HepG2 (cell line): ENCODE data around the gene PLCD4. TPM values are rescaled to one million over a fixed set of nuclear protein-coding genes. Genes with fewer than 3 reads are reported as not detected.

ENCODE experiments used
- AHR ChIP-seq: IDR thresholded peaks from 2 replicates; pipeline ENCODE4 v1.6.1; 2018; ENCODE audit warnings: missing genetic modification reagents, missing compliant biosample characterization
- CC2D1A ChIP-seq: sonication (generic); formaldehyde crosslinking; IDR thresholded peaks from 2 replicates; pipeline ENCODE4 v1.8.1; 2023; ENCODE audit warnings: mild to moderate bottlenecking, missing genetic modification reagents
- EZH2 ChIP-seq: conservative IDR thresholded peaks from 2 replicates; pipeline ENCODE4 v1.6.1; 2012; ENCODE audit warnings: mild to moderate bottlenecking, low read depth, low read length, moderate library complexity
- FOSL1 ChIP-seq: sonication (generic); formaldehyde crosslinking; IDR thresholded peaks from 2 replicates; pipeline ENCODE4 v1.9.0; 2021; ENCODE audit warnings: missing genetic modification reagents, borderline replicate concordance
- KDM1A ChIP-seq: IDR thresholded peaks from 2 replicates; pipeline ENCODE4 v1.6.1; 2016; ENCODE audit warnings: missing compliant biosample characterization
- NBN ChIP-seq: fragments of 450-650 bp; conservative IDR thresholded peaks from 2 replicates; pipeline ENCODE4 v1.6.1; 2017
- RELA ChIP-seq: sonication (generic); formaldehyde crosslinking; IDR thresholded peaks from 2 replicates; pipeline ENCODE4 v1.4.0; 2020; ENCODE audit warnings: missing genetic modification reagents
- SATB2 ChIP-seq: sonication (generic); formaldehyde crosslinking; IDR thresholded peaks from 2 replicates; pipeline ENCODE4 v1.5.0; 2020; ENCODE audit warnings: missing genetic modification reagents
- YEATS4 ChIP-seq: sonication (generic); formaldehyde crosslinking; IDR thresholded peaks from 2 replicates; pipeline ENCODE4 v1.4.0; 2020; ENCODE audit warnings: missing genetic modification reagents, borderline replicate concordance
- ZBTB1 ChIP-seq: sonication (generic); formaldehyde crosslinking; IDR thresholded peaks from 2 replicates; pipeline ENCODE4 v1.4.0; 2020; ENCODE audit warnings: missing genetic modification reagents, borderline replicate concordance
- ZNF207 ChIP-seq: fragments of 450-650 bp; IDR thresholded peaks from 2 replicates; pipeline ENCODE4 v1.6.1; 2016; ENCODE audit warnings: antibody characterized with exemption, borderline replicate concordance
- ZNF547 ChIP-seq: sonication (generic); formaldehyde crosslinking; IDR thresholded peaks from 2 replicates; pipeline ENCODE4 v1.5.1; 2020; ENCODE audit warnings: mild to moderate bottlenecking, missing genetic modification reagents
- ZNF652 ChIP-seq: IDR thresholded peaks from 2 replicates; pipeline ENCODE4 v1.6.1; 2016; ENCODE audit warnings: low read depth, borderline replicate concordance
- ZNF746 ChIP-seq: sonication (generic); formaldehyde crosslinking; IDR thresholded peaks from 2 replicates; pipeline ENCODE4 v1.8.0; 2022; ENCODE audit warnings: mild to moderate bottlenecking, missing genetic modification reagents
- ZNF776 ChIP-seq: sonication (generic); formaldehyde crosslinking; IDR thresholded peaks from 2 replicates; pipeline ENCODE4 v1.4.0; 2020; ENCODE audit warnings: mild to moderate bottlenecking, missing genetic modification reagents
- ZNF891 ChIP-seq: sonication (generic); formaldehyde crosslinking; IDR thresholded peaks from 2 replicates; pipeline ENCODE4 v1.5.0; 2020; ENCODE audit warnings: mild to moderate bottlenecking, missing genetic modification reagents
- ZSCAN29 ChIP-seq: sonication (generic); formaldehyde crosslinking; conservative IDR thresholded peaks from 2 replicates; pipeline ENCODE4 v1.4.0; 2020; ENCODE audit warnings: mild to moderate bottlenecking, missing genetic modification reagents
- polyA plus RNA-seq, 8 experiments: library from polyadenylated mRNA; depleted of rRNA in 3 of 8; stranded (reverse) in 7 of 8; unstranded in 1 of 8; fragments of >200 nt; fragmentation: Illumina TruSeq in 4 of 8; extraction: Trizol in 4 of 8; gene quantifications; 2 replicates each; pipeline versions ENCODE4 v1.2.1 to v1.2.3, GENCODE V29; 2011 to 2016; ENCODE audit warnings: low read depth in 4 of 8, missing spikeins in 1 of 8, mixed read lengths in 1 of 8; ENCODE audit not compliant: insufficient read depth in 1 of 8
- total RNA-seq, 5 experiments: library from RNA; depleted of rRNA; stranded (reverse); fragments of >200 nt; fragmentation: Illumina TruSeq; extraction: Trizol; gene quantifications; 2 replicates each; pipeline ENCODE4 v1.2.3, GENCODE V29; 2016; ENCODE audit warnings: low read depth in 1 of 5
- TF ChIP-seq, protein P1 (sequence below): sonication (generic); formaldehyde crosslinking; IDR thresholded peaks from 2 replicates; pipeline ENCODE4 v1.5.0; 2020; ENCODE audit warnings: missing genetic modification reagents, mild to moderate bottlenecking, borderline replicate concordance
- TF ChIP-seq, protein P2 (sequence below): sonication (generic); formaldehyde crosslinking; IDR thresholded peaks from 2 replicates; pipeline ENCODE4 v1.8.0; 2022; ENCODE audit warnings: missing genetic modification reagents, mild to moderate bottlenecking, inconsistent platforms, borderline replicate concordance
- TF ChIP-seq, protein P3 (sequence below): sonication (generic); formaldehyde crosslinking; IDR thresholded peaks from 2 replicates; pipeline ENCODE4 v1.9.0; 2021; ENCODE audit warnings: missing genetic modification reagents, borderline replicate concordance
- TF ChIP-seq, protein P4 (sequence below): sonication (generic); formaldehyde crosslinking; IDR thresholded peaks from 2 replicates; pipeline ENCODE4 v1.4.0; 2020; ENCODE audit warnings: missing genetic modification reagents, mild to moderate bottlenecking, borderline replicate concordance

The PLCD4 gene
- total and polyA plus RNA-seq, 2 of the 13 experiments (the other 11 are each of a cell fraction or from before 2014, with no cell fraction given), result 0.26 TPM; not detected in 1

DNA sequence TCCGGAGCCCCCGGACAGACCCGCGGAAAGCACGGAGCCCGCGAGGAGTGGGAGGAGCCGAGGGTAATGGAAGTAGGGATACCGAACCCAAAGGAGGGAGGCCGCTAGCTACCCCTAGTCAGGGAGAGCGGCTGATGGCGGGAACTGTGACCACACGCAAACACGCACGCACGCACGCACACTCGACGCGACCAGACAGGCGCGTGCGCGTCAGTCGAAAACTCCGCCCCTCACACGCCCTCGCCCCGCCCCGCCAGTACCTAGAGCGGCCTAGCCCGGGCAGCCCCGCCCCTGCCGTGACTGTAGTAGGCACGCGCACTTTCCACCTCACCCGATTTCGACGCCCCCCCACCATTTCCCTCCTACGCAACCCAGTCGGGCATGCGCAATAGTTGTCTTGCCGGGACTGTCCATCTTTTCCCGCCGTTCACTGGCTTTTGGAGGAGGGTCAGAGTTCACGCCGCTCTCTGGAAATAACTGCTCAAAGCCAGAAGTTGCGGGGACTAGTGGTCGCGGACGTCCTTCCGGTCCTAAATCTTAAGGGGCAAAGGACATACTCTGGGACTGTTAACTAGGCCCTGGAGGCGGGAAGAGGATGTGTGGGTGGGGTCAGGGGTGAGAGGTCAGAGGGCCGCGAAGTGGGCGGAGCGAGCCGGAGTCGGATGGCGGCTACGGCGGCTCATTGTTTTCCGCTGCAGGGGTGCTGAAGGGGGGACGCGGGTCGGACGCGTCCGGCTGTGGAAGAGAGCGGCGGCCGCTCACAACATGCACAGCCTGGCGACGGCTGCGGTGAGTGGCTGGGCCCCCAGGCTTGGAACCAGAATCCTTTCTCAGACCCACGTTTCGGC is 39.3 kb upstream of the PLCD4 start, which contains the start of the genes CNOT9 and USP37 (continued):
- TF ChIP-seq ZNF207 (no peak), AHR (peak; percentile 8), CC2D1A (no peak), RELA (CRISPR knock-in tag) (peak; percentile 80), ZBTB1 (no peak; the same call in 1 of the 2 replicates), SATB2 (peak; percentile 87), ZNF746 (CRISPR knock-in tag) (peak; percentile 89), ZNF891 (peak; percentile 89), FOSL1 (0 out of 2 replicates have a peak, but pooled peaks have one; percentile 31), ZNF547 (CRISPR knock-in tag) (peak; percentile 96), ZSCAN29 (peak; percentile 79; the same call in 1 of the 2 replicates), NBN (no peak), KDM1A (CRISPR knock-in tag) (peak; percentile 56; the same call in 1 of the 2 replicates), YEATS4 (CRISPR knock-in tag) (peak; percentile 69; the same call in 1 of the 2 replicates), ZNF652 (peak; percentile 23; the same call in 1 of the 2 replicates), EZH2 (no peak), ZNF776 (CRISPR knock-in tag) (peak; percentile 92)
- TF ChIP-seq, protein P1, sequence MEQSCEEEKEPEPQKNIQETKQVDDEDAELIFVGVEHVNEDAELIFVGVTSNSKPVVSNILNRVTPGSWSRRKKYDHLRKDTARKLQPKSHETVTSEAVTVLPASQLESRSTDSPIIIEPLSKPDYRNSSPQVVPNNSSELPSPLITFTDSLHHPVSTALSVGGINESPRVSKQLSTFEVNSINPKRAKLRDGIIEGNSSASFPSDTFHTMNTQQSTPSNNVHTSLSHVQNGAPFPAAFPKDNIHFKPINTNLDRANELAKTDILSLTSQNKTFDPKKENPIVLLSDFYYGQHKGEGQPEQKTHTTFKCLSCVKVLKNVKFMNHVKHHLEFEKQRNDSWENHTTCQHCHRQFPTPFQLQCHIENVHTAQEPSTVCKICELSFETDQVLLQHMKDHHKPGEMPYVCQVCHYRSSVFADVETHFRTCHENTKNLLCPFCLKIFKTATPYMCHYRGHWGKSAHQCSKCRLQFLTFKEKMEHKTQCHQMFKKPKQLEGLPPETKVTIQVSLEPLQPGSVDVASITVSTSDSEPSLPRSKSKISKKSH (CRISPR knock-in tag), result peak; percentile 75
- TF ChIP-seq, protein P2, sequence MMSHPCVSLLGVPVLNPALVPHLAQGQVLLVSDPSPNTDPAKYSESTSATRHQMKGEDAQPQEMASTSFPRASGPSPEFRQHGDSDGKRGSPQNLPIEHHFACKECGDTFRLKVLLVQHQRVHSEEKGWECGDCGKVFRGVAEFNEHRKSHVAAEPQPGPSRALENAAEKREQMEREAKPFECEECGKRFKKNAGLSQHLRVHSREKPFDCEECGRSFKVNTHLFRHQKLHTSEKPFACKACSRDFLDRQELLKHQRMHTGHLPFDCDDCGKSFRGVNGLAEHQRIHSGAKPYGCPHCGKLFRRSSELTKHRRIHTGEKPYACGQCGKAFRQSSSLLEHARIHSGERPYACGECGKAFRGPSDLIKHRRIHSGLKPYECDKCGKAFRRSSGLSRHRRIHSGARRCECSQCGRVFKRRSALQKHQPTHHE (CRISPR knock-in tag), result peak; percentile 98
- TF ChIP-seq, protein P3, sequence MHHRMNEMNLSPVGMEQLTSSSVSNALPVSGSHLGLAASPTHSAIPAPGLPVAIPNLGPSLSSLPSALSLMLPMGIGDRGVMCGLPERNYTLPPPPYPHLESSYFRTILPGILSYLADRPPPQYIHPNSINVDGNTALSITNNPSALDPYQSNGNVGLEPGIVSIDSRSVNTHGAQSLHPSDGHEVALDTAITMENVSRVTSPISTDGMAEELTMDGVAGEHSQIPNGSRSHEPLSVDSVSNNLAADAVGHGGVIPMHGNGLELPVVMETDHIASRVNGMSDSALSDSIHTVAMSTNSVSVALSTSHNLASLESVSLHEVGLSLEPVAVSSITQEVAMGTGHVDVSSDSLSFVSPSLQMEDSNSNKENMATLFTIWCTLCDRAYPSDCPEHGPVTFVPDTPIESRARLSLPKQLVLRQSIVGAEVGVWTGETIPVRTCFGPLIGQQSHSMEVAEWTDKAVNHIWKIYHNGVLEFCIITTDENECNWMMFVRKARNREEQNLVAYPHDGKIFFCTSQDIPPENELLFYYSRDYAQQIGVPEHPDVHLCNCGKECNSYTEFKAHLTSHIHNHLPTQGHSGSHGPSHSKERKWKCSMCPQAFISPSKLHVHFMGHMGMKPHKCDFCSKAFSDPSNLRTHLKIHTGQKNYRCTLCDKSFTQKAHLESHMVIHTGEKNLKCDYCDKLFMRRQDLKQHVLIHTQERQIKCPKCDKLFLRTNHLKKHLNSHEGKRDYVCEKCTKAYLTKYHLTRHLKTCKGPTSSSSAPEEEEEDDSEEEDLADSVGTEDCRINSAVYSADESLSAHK, result no peak
- TF ChIP-seq, protein P4, sequence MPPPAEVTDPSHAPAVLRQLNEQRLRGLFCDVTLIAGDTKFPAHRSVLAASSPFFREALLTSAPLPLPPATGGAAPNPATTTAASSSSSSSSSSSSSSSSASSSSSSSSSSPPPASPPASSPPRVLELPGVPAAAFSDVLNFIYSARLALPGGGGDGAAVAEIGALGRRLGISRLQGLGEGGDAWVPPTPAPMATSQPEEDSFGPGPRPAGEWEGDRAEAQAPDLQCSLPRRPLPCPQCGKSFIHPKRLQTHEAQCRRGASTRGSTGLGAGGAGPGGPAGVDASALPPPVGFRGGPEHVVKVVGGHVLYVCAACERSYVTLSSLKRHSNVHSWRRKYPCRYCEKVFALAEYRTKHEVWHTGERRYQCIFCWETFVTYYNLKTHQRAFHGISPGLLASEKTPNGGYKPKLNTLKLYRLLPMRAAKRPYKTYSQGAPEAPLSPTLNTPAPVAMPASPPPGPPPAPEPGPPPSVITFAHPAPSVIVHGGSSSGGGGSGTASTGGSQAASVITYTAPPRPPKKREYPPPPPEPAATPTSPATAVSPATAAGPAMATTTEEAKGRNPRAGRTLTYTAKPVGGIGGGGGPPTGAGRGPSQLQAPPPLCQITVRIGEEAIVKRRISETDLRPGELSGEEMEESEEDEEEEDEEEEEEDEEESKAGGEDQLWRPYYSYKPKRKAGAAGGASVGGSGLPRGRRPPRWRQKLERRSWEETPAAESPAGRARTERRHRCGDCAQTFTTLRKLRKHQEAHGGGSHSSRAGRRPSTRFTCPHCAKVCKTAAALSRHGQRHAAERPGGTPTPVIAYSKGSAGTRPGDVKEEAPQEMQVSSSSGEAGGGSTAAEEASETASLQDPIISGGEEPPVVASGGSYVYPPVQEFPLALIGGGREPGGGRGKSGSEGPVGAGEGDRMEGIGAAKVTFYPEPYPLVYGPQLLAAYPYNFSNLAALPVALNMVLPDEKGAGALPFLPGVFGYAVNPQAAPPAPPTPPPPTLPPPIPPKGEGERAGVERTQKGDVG (CRISPR knock-in tag), result peak; percentile 90; the same call in 1 of the 2 replicates
